CD4-positive, alpha-beta T cell treated with Interleukin-2 at 100 ng/mL for 4 hours (primary cell): ENCODE results near the gene MAP3K10.
"Not testable (repeated sequence)": the region's sequence is repeated elsewhere in the genome, so short reads cannot be mapped to it uniquely, and the experiment has no call there.

Experiments used
- DNase-seq: peaks from one replicate; pipeline ENCODE4 v3.0.0-alpha.2; 2020; ENCODE audit warnings: low spot score

MAP3K10 gene

DNA sequence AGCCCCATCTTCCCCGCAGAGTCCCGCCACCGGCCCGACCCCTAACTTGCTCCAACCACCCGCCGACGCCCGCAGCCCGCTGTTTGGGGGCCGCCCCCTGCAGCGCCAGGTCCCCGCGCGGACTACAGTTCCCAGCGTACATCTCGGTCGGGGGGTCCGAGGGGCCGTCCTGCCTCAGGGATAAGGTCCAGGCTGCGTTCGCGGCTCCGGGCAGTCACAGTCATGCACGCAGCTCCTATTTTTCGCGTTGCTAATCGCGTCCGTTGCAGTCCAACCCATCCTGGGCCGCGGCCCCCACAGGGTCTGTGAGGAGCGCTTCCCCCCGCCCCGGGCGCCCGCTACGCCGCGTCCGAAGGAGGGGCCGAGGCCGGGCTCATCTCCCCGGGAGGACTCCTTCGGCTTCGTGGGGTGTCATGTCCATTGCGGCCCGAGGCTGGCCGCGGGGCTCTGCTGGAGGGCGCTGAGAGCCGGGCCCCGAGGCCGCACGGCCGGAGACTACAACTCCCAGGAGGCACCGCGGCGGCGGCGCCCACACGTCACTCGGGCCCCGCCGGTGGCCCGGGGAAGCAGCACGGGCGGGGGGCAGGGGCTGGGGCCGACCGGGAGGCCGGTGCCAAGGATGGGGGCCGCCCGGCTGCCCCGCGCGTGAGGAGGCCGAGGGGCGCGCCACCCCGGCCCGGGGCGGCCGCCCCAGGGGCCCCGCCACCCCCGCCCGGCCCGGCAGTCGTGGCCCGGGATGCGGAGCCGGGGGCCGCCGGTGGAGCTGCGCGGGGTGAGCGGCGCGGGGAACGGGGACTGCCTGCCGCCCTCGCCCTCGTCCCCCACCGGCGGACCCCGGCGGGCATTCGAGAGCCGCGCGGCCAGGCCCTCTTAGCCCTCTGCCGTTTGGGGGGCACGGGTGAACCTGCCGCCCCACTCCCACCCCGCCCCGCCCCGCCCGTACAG is at the start of gene MAP3K10:
Gene MAP3K10 (plus strand): TSS at position 536 of the 945 bp plus-strand sequence. CDS start 606 bp downstream, outside the sequence.
- DNase-seq, result peak; percentile 69

- DNase-seq, result no peak
Measured at GRCh38 chr19:40141551-40141950, 49.7 kb upstream of the MAP3K10 start.

DNA sequence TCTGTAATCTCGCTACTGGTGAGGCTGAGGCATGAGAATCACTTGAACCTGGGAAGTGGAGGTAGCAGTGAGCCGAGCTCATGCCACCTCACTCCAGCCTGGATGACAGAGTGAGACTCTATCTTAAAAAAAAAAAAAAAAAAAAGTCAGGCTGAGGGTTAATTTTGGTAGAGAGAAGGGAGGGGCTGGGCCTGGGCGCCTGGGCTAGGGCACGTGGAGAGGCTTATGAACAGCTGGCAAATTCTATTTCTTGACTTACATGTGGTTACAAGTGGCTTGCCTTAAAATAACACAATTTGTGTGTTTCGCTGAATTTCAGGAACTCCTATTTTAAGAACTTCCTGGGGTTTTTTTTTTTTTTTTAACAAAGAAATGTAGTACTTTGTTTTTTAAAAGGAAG is 47.6 kb upstream of the MAP3K10 start:
- DNase-seq, result peak; percentile 68

- DNase-seq, result peak; percentile 65
Measured at GRCh38 chr19:40144151-40144550, 47.1 kb upstream of the MAP3K10 start.

GRCh38 chr19:40144947-40145748 is 46.1 kb upstream of the MAP3K10 start:
- DNase-seq, result no peak

GRCh38 chr19:40145749-40146029 is 45.5 kb upstream of the MAP3K10 start:
- not testable (repeated sequence) for DNase-seq

- no peak for DNase-seq
Measured at GRCh38 chr19:40147338-40147692, 43.9 kb upstream of the MAP3K10 start.

- peak; percentile 16 for DNase-seq
Measured at GRCh38 chr19:40147693-40148347, 43.4 kb upstream of the MAP3K10 start.

DNA sequence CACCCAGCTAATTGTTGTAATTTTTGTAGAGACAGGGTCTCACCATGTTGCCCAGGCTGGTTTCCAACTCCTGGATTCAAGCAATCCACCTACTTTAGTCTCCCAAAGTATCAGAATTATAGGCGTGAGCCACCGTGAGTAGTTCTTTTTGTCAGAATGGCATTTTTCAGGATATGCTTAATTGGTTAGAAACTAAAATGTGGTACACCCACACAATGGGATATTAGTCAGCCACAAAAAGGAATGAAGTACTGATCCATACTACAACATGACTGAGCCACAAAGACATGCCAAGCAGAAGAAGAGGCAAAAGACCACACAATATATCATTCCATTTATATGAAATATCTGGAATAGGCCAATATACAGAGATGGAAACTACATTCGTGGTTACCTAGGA is 41.7 kb upstream of the MAP3K10 start:
- no peak for DNase-seq

GRCh38 chr19:40150170-40150569 is 41.1 kb upstream of the MAP3K10 start:
- DNase-seq, result no peak

- DNase-seq, result no peak
Measured at GRCh38 chr19:40154121-40154680, 37.0 kb upstream of the MAP3K10 start.

GRCh38 chr19:40155749-40156265 is 35.4 kb upstream of the MAP3K10 start:
- no peak for DNase-seq

DNA sequence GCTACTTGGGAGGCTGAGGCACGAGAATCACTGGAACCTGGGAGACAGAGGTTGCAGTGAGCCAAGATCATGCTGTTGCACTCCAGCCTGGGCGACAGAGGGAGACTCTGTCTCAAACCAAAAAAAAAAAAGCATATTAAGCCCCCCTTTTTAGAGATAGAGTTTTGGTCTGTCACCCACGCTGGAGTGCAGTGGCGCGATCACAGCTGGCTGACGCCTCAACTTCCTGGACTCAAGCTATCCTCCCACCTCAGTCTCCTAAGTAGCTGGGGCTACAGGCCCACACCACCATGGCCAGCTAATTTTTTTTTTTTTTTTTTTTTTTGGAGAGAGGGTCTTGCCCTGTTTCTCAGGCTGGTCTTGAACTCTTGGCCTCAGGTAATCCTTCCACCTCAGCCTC is 34.2 kb upstream of the MAP3K10 start:
- no peak for DNase-seq

GRCh38 chr19:40159744-40160143 is 31.5 kb upstream of the MAP3K10 start:
- DNase-seq, result no peak

- no peak for DNase-seq
Measured at GRCh38 chr19:40162104-40162503, 29.1 kb upstream of the MAP3K10 start.

DNA sequence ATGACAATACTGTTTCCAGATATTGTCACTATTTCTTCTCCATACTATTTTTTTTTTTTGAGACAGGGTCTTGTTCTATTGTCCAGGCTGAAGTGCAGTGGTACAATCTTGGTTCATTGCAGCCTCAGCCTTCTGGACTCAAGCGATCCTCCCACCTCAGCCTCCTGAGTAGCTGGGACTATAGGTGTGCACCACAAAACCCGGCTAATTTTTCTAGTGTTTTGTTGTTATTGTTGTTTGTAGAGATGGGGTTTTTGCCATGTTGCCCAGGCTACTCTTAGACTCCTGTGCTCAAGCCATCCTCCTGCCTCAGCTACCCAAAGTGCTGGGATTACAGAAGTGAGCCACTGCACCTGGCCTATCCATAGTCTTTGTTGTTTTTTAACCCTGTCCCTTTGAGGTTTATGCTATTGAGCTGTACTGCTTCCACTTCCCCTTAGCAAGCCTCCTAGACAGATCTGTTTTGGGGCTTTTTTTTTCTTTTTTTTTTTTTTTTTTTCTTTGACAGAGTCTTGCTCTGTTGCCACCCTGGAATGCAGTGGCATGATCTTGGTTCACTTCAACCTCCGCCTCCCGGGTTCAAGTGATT is 27.6 kb upstream of the MAP3K10 start:
- DNase-seq, result no peak

DNA sequence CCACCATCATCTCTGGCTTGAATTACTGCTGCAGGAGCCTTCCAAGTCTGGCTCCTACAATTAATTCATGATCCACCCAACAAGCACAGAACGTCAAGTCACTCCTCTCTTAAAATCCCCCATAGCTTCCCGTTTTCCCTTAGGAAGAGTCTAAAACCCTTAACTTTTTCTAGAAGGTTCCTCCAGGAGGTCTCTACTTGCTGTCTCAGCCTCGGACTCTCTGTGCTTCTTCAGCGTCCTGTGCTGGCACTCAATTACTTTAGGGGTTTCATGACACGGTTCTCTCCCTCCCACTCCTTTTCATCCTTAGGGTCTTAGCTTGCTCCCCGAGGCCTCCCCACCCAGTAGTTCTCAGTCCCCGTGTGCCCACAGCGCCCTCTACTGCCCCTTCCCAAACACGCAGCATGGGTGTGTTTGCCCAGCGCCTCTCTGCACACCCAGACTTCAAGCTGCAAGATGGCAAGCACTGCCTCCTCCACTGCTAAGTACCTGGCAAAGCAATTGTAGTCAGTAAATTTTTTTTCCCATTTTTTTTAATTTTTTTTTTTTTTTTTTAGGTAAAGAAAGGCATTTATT is 25.8 kb upstream of the MAP3K10 start:
- DNase-seq, result peak; percentile 67

- not testable (repeated sequence) for DNase-seq
Measured at GRCh38 chr19:40169482-40170302, 21.5 kb upstream of the MAP3K10 start.

- not testable (repeated sequence) for DNase-seq
Measured at GRCh38 chr19:40170303-40170989, 20.8 kb upstream of the MAP3K10 start.

- DNase-seq, result not testable (repeated sequence)
Measured at GRCh38 chr19:40171293-40171692, 19.9 kb upstream of the MAP3K10 start.
